GM19239 (cell line): Measurements from ENCODE around the gene CWC15.
A peak's percentile ranks its signal among the peaks of the same experiment; 100 is the strongest.
"Not testable (repeated sequence)": the region's sequence is repeated elsewhere in the genome, so short reads cannot be mapped to it uniquely, and the experiment has no call there.

Experiments
- DNase-seq: peaks from one replicate; pipeline ENCODE4 v3.0.0; 2011; ENCODE audit warnings: low spot score; ENCODE audit not compliant: insufficient read length
- FAIRE-seq: peaks from 2 replicates; lab custom pipeline; 2011; peaks lifted over from hg19 to GRCh38; lab: Jason Lieb, UNC

The CWC15 gene

GRCh38 chr11:94973099-94973968, at the start of gene CWC15, which contains the start of gene KDM4D:
CWC15 (minus strand) TSS chr11:94973556; CDS start chr11:94972185, 1,371 bp downstream.
KDM4D (plus strand) TSS chr11:94973709; CDS start chr11:94997373, 23,664 bp downstream.
- FAIRE-seq (peak; percentile 98), DNase-seq (peak; percentile 87)

GRCh38 chr11:95021468-95021867, 48.1 kb upstream of the CWC15 start:
- not testable (repeated sequence) for FAIRE-seq, DNase-seq

GRCh38 chr11:95016139-95016538, 42.8 kb upstream of the CWC15 start:
- FAIRE-seq (no peak), DNase-seq (no peak)

- DNase-seq = no peak
- no peak for FAIRE-seq
These were observed 40.9 kb upstream of the CWC15 start for GRCh38 chr11:95014184-95014821.

GRCh38 chr11:95011376-95011775, 38.0 kb upstream of the CWC15 start:
- FAIRE-seq (no peak), DNase-seq (no peak)

- no peak for FAIRE-seq
- no peak for DNase-seq
These were observed 32.3 kb upstream of the CWC15 start for GRCh38 chr11:95005642-95006041.

GRCh38 chr11:95003716-95004115, 30.4 kb upstream of the CWC15 start:
- FAIRE-seq = no peak
- no peak for DNase-seq

- no peak for FAIRE-seq
- DNase-seq = no peak
These were observed 24.9 kb upstream of the CWC15 start for GRCh38 chr11:94998285-94998684.

GRCh38 chr11:94997437-94997836, 24.1 kb upstream of the CWC15 start:
- no peak for DNase-seq
- no peak for FAIRE-seq

GRCh38 chr11:94993400-94993943, 20.1 kb upstream of the CWC15 start:
- no peak for FAIRE-seq
- no peak for DNase-seq

GRCh38 chr11:94988748-94989147, 15.4 kb upstream of the CWC15 start:
- no peak for DNase-seq
- no peak for FAIRE-seq

- FAIRE-seq (no peak), DNase-seq (no peak)
These were observed 14.0 kb upstream of the CWC15 start for GRCh38 chr11:94987378-94987777.

- FAIRE-seq (peak; percentile 78), DNase-seq (no peak)
These were observed 2.2 kb upstream of the CWC15 start for GRCh38 chr11:94975599-94975998.

- FAIRE-seq = peak; percentile 86
- DNase-seq = no peak
These were observed 822 bp upstream of the CWC15 start for GRCh38 chr11:94974178-94974577.

- FAIRE-seq = no peak
- no peak for DNase-seq
These were observed 657 bp downstream of the CWC15 start for GRCh38 chr11:94972700-94973098.

GRCh38 chr11:94968334-94968958, 4.9 kb downstream of the CWC15 start:
- no peak for FAIRE-seq
- no peak for DNase-seq

GRCh38 chr11:94964934-94965333, 8.4 kb downstream of the CWC15 start:
- no peak for DNase-seq
- no peak for FAIRE-seq

- DNase-seq (no peak), FAIRE-seq (no peak)
These were observed 12.1 kb downstream of the CWC15 start for GRCh38 chr11:94961255-94961654.

- DNase-seq (no peak), FAIRE-seq (no peak)
These were observed 12.9 kb downstream of the CWC15 start for GRCh38 chr11:94960488-94960887.

GRCh38 chr11:94959179-94959578, 14.2 kb downstream of the CWC15 start:
- DNase-seq (no peak), FAIRE-seq (no peak)
